Measurements from ENCODE around the gene SLC16A11.
"Not testable (repeated sequence)": the region's sequence is repeated elsewhere in the genome, so short reads cannot be mapped to it uniquely, and the experiment has no call there.

SLC16A11 gene

GRCh38 chr17:7056386-7056785, 12.5 kb upstream of the SLC16A11 start:
- no peak for DNase-seq

DNA sequence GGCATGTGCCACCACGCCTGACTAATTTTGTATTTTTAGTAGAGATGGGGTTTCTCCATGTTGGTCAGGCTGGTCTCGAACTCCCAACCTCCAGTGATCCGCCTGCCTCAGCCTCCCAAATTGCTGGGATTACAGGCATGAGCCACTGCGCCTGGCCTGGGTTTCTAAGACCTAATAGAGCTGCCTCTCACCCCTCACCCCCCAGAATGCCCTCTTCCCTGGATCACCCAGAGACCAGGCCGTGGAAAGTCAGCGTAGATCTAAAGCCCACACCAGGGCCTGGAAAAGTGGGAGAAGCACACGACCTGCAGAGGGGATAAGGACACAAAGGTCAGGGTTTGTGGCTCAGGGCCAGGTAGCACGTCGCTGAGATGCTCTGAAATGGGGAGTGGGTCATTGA, 6.7 kb upstream of the SLC16A11 start:
- DNase-seq, result not testable (repeated sequence)

DNA sequence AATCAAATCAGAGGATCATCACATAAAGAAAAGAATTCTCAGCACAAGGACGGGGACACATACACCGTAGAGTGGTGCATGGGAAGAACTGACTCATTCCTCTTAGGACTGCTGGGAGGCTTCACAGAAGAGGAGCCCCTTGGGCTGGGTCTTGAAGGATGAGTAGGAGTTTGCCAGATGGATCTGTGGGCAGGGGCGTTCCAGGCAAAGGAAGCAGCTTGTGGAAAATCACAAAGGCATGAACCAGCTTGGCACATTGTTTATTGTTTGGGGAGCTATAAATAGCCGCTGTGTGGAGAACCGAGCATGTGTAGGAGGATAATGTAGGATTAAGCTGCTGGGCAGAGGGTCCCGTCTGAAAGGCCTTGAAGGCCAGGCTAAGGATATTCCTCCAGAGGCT, 5.1 kb upstream of the SLC16A11 start:
- no peak for DNase-seq

DNA sequence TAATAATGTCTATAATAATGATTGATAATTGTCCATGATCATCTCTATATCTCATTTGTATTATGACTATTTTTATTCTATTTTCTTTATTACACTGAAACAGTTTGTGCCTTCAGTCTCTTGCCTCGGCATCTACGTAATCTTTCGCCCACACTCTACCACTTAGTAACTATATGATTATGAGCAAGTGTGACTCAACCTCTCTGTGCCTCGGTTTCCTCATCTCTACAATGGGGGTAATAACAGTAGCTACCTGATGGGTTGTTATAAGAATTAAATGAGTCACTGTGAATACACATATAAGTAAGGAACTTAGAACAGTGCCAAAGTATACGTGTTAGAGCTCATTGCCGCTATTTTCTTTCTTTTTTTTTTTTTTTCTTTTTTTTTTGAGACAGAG, 3.7 kb upstream of the SLC16A11 start:
- DNase-seq, result no peak

DNA sequence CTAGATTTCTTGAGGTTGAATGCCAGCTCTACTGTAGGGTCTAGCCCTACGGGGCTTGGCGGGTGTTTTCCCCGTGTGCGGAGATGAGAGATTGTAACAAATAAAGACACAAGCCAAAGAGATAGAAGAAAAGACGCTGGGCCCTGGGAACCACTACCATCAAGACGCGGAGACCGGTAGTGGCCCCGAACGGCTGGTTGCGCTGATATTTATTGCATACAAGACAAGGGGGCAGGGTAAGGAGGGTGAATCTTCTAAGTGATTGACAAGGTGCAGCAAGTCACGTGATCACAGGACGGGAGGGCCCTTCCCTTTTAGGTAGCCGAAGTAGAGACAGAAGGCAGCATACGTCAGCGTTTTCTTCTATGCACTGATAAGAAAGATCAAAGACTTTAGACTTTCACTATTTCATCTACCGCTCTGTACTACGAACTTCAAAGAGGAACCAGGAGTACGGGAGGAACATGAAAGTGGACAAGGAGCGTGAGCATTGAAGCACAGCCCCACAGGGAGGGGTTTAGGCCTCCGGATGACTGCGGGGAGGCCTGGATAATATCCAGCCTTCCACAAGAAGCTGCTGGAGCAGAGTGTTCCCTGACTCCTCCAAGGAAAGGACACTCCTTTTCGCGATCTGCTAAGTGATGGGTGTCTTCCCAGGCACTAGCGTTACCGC, 3.0 kb upstream of the SLC16A11 start:
- peak; percentile 91 to 93 for DNase-seq

- peak; percentile 37 to 50 for DNase-seq
Measured at GRCh38 chr17:7046127-7046724, 2.3 kb upstream of the SLC16A11 start.

- DNase-seq, result peak; percentile 65 to 85
Measured at GRCh38 chr17:7045492-7046126, 1.7 kb upstream of the SLC16A11 start.

DNA sequence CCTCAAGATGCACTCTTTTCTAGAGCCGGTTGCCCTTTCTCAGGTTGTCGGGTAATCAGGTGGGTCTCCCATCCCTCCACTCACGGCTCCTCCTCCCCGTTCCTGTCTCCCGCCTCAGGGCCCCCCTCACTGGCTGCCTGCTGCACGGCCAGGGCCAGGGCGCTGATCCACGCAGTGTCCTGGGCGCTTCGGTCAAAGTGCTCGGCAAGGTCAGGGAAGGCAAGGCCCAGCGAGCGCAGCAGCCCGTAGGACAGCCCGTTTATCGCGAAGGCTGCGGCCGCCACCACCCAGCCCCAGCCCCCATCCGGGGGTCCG, 753 bp downstream of the SLC16A11 start:
- DNase-seq, result no peak

GRCh38 chr17:7042501-7043181, 1.3 kb downstream of the SLC16A11 start:
- DNase-seq, result peak; percentile 47 to 53

DNA sequence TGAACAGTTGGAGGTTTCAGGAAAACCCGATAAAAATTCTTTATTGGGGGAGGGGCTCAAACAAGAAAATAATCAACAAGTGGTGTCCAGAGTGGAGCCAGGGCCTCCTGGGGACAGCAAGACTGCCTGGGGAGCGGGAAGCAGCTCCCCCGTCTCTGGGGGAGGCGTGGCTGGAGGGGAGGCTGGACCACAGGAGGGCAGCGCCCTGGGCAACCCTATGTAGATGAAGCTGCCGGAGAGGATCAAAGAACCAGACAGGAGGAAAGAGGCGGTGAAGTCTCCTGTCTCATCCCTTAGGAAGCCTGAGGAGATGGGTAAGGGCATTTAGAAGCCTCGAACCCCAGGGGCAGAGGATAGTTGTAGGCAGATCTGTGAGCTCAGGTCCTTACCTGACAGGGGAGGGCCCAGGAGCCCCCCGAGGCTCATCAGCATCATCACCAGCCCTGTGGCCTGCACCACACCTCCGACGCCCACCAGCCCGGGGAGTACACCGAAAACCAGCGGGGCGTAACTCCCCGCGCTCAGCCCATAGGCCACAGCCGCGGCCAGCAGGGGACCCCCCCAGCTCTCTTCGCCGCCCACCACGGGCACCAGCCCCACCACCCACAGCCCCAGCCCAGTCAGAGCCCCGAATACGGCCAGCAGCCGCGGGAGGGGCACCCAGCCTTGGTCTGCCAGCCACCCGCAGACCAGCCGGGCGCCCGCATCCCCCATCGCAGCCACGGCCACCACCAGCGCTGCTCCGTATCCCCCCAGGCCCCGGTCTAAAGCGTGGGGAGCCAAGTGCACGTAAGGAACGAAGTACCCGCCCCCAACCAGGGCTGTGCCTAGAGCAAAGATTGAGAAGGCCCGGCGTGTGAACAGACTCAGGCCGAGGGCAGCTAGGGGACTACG, 2.0 kb downstream of the SLC16A11 start:
- DNase-seq, result peak in 1 of 2 donors; percentile 40

DNA sequence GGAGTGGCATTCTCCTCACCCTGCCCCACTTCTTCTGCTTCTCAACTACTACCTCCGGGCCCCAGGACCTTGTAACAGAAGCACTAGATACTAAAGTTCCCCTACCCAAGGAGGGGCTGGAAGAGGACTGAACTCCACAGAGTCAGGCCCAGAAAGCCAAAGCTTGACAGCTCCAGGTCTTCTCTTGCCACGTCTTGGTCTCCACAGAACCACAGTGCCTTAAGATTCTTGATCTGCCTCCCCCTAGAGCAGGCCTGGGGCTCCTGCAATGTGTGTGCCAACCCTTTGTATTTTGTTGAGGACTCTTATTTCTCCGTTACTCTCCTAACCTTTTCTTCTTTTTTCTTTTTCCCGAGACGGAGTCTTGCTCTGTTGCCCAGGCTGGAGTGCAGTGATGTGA, 4.1 kb downstream of the SLC16A11 start:
- DNase-seq, result no peak

DNA sequence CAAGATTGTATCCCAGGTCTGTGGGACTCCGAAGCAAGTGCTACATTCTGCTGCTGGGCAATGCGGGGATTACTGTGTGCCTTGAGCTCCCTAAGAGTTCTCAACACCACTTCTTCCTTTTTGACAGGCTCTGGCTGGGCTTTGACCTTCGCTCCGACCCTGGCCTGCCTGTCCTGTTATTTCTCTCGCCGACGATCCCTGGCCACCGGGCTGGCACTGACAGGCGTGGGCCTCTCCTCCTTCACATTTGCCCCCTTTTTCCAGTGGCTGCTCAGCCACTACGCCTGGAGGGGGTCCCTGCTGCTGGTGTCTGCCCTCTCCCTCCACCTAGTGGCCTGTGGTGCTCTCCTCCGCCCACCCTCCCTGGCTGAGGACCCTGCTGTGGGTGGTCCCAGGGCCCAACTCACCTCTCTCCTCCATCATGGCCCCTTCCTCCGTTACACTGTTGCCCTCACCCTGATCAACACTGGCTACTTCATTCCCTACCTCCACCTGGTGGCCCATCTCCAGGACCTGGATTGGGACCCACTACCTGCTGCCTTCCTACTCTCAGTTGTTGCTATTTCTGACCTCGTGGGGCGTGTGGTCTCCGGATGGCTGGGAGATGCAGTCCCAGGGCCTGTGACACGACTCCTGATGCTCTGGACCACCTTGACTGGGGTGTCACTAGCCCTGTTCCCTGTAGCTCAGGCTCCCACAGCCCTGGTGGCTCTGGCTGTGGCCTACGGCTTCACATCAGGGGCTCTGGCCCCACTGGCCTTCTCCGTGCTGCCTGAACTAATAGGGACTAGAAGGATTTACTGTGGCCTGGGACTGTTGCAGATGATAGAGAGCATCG, 5.6 kb downstream of the SLC16A11 start:
- no peak for DNase-seq

DNA sequence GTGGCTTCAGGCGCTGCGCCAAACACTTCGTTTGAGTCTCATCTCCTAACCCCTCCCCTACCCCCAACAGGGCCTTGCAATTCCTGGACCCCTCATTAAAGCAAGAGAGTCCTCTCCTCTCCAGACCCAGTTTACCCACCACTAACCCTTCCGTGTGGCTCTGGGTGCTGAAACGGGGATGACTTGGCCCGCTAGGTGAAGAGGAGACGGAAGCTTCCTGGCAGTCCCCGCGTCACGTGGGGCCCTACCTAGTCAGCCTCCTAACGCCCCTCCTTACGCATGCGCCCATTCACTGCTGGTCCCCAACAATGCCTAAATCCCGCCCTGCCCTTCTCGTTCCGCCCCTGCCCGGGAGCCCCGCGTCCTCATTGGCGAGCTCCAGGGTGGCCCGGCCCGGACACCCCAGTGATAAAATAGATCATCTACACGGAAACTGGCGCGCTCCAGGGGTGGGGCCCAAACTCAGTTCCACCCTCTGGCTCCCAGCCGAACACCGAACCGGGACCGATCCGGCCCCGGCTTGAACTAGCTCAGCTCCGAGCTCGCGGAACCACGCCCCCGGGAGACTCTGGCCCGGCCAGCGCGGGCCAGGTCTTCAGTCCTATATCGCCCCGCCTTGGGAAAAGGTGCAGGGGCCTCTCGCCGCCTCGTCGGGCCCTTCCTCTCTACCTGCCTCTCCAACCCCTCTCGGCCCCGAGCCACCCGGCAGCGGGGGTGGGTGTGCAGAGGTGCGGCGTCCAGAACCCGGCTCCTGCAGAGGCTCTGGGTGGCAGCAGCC, 8.1 kb downstream of the SLC16A11 start, which contains the start of gene SLC16A13:
SLC16A13 (plus strand) TSS at position 425 of the 778 bp plus-strand sequence. CDS start 368 bp downstream, outside the sequence.
- DNase-seq, result peak; percentile 99

DNA sequence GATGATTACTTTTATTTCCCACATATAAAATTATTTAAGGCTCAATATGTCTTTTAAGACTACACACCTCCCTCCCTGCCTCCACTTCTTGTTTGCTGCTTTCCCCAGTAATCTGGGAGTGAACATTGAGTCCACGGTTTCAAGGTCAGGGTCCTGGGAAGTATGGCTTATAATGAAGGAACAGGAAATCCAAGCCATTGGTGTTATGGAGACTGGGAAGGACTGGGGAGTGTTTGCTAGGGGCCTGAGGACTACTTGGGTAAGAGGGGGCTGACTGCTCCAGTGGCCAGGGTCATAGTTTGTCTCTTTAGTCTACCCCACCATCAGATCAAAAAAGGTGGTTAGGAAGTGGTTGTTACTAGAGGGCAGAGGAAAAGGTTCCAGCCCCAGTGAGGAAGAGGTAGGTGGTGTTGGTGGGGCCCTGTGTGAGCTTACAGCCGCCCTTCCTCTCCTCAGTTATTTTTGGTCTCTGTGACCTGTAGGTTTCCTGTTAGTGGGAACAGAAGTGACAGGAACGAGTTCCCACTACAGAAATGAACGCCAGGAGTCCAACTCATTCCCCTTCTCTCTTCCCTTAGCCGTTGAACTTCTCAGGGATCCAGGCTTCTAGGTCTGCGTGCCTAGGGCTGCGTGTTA, 8.8 kb downstream of the SLC16A11 start:
- peak; percentile 54 to 75 for DNase-seq

DNA sequence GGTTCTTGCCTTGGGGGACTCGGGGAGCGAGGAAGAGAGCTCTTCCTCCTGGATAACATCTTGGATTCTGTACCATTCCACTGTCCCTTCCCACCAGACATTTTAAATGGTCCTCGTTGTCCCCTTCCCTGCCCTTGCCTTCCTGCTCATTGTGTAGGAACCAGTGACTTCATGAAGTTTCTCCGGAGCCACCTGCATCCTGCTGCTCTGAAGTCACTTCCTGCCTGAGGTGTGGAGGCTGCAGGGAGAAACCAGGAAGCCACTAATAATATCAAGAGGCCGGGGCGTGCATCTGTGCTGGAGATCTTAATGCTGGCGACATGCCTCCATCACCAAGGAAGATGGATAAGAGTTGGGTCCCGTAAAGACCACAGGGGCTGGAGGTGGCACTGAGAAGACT, 14.2 kb downstream of the SLC16A11 start:
- peak; percentile 52 to 59 for DNase-seq

DNA sequence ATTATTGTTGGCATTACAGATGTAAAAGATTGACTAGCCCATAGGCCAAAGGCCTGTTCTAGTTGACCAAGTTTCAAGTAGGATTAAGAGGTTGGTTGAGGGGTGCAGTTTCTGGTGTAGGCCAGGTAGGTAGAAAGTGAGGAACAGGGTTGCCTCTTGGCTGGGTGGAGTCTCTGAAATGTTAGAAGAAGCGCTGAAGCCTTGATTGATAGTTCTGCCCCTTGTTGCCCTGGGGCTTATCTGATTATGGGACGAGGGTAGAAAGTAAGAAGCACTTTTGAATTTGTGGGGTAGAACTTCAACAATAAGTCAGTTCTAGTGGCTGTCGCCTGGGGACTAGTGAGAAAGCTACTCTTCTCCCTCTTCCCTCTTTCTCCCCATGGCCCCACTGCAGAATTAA, 14.8 kb downstream of the SLC16A11 start:
- no peak for DNase-seq

- no peak for DNase-seq
Measured at GRCh38 chr17:7027335-7027734, 16.6 kb downstream of the SLC16A11 start.

DNA sequence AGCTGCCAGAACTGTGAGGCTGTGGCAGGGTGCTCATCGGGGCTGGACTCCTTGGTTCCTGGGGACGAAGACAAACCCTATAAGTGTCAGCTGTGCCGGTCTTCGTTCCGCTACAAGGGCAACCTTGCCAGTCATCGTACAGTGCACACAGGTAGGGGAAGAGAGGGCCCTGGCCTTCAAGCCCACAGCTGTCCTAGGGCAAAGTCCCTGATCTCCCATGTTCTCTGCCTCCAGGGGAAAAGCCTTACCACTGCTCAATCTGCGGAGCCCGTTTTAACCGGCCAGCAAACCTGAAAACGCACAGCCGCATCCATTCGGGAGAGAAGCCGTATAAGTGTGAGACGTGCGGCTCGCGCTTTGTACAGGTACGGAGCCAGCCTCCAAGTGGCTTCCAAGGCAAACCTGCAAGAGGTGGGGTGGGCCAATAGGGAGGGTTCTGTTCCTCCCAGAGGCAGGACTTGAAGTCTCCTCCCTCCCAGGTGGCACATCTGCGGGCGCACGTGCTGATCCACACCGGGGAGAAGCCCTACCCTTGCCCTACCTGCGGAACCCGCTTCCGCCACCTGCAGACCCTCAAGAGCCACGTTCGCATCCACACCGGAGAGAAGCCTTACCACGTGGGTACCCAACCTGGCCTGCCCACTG, 17.3 kb downstream of the SLC16A11 start:
- DNase-seq, result no peak

DNA sequence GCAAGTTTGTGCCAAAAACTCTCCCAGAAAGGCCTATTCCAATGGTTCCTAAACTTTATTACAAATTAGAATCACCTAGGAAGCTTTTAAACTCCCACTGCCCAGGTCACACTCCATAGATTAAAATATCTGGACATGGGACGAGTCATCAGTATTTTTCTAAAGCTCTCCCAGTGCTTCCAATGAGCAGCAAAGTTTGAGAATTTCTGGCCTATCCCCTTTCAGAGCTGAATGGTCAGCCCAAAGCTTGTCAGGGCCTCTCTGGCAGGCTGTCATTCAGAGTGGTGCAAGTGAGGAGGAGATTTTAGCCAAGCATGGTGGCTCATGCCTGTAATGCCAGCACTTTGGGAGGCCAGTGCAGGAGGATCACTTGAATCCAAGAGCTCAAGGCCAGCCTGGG, 18.6 kb downstream of the SLC16A11 start:
- DNase-seq, result no peak

DNA sequence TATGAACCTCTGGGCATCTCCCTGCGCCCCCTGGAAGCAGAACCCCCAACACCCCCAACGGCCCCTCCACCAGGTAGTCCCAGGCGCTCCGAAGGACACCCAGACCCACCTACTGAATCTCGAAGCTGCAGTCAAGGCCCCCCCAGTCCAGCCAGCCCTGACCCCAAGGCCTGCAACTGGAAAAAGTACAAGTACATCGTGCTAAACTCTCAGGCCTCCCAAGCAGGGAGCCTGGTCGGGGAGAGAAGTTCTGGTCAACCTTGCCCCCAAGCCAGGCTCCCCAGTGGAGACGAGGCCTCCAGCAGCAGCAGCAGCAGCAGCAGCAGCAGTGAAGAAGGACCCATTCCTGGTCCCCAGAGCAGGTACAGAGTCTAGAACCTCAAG, 19.5 kb downstream of the SLC16A11 start:
- no peak for DNase-seq

Measured in CD4-positive, alpha-beta T cell treated with Interleukin-4 for 1 hour (primary cell).